ENCODE measurements around the gene TRPC4. TPM values are rescaled to one million over a fixed set of nuclear protein-coding genes. Genes with fewer than 3 reads are reported as not detected.

The TRPC4 gene
- total RNA-seq, 1 donor from 2014 or later: 2.6 TPM

DNA sequence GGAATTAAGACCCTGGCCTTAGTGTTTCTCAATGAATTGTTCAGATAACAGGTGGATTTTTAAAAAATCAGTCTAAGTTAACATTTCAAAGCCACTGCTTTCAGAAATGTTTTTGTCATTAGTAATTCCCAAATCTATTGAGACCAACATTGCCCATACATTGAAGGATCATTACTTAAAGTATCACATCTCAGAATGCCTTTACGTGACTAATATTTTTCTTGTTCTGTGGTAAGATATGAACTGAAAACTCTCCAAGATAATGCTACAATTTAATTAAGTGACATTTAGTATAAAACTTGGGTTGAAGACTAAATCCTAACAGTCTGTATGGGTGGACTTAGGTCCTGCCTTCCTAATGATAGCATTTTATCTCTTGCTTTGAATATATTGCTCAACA is 211.6 kb downstream of the TRPC4 start:
- no peak overlapping the region for H3K4me3 ChIP-seq (ENCODE audit: low read depth, low read length)
- H3K27me3 ChIP-seq (ENCODE audit: control insufficient read depth, insufficient read depth, low read length): no peaks in the 10 kb centered on the region
- no peaks in the 10 kb centered on the region for H3K36me3 ChIP-seq (ENCODE audit: control insufficient read depth, insufficient read depth, low read length)
- TF ChIP-seq, protein P1, sequence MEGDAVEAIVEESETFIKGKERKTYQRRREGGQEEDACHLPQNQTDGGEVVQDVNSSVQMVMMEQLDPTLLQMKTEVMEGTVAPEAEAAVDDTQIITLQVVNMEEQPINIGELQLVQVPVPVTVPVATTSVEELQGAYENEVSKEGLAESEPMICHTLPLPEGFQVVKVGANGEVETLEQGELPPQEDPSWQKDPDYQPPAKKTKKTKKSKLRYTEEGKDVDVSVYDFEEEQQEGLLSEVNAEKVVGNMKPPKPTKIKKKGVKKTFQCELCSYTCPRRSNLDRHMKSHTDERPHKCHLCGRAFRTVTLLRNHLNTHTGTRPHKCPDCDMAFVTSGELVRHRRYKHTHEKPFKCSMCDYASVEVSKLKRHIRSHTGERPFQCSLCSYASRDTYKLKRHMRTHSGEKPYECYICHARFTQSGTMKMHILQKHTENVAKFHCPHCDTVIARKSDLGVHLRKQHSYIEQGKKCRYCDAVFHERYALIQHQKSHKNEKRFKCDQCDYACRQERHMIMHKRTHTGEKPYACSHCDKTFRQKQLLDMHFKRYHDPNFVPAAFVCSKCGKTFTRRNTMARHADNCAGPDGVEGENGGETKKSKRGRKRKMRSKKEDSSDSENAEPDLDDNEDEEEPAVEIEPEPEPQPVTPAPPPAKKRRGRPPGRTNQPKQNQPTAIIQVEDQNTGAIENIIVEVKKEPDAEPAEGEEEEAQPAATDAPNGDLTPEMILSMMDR (IDR thresholded peaks at IDR 0.05; ENCODE audit: insufficient read depth, low read length, poor library complexity, severe bottlenecking): no peak
- DNase-seq (ENCODE audit: low read depth): no peak

DNA sequence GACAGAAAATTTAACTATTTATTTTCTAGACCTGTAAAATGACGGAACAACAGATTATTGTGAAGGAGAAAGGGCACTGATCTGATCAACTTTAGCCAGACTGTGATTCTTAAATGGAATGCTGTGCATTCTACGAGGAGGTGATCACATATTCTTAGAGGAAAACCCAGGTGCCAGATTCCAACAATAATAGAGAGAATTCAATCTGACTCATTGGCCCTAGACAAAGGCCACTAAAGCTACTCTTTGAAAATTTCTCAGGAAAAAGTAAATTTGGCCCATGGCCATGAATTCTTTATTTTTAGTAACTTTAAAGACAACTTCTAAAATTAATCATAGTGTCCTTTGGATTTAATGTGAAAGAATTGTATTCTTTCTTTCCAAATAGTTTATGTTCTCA is 212.4 kb downstream of the TRPC4 start:
- Histone ChIP-seq H3K36me3 (ENCODE audit: control insufficient read depth, insufficient read depth, low read length) (no peaks in the 10 kb centered on the region), H3K4me3 (ENCODE audit: low read depth, low read length) (no peak overlapping the region), H3K27me3 (ENCODE audit: control insufficient read depth, insufficient read depth, low read length) (no peaks in the 10 kb centered on the region)
- DNase-seq (ENCODE audit: low read depth): peak; percentile 61
- TF ChIP-seq, protein P1 (IDR thresholded peaks at IDR 0.05; ENCODE audit: insufficient read depth, low read length, poor library complexity, severe bottlenecking): no peak

DNA sequence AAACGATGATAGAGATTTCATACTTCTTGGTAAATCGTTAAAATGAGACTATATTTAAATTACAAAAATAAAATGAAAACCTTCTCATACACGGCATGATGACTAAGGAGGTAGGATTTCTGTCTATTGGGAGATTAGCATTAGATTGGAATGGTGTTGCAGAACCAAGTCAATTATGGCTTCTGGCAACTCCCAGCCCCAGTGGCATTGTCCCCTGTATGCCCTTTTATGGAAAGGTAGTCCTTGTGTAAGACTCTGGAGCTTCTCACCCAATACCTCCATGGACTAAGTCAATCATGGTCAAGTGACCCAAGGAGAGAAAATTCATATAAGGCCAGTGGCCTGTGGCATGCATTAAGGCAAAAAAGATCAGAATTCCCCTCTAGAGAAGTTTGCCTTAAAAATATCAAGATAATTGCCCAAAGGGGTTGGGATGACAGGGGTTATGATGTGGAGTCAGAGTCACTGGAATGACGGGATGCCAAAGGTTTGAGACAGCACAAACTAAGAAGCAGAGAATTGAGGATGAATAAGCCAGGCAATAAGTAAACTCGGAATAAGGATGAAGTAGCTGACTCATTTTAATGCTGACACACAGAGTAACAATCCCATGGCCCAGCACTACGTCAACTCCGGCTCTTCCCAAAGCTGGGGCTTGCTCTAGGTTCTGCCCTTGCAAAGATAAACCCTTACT is 213.2 kb downstream of the TRPC4 start:
- no peak overlapping the region for H3K4me3 ChIP-seq (ENCODE audit: low read depth, low read length)
- no peaks in the 10 kb centered on the region for H3K36me3 ChIP-seq (ENCODE audit: control insufficient read depth, insufficient read depth, low read length)
- H3K27me3 ChIP-seq (ENCODE audit: control insufficient read depth, insufficient read depth, low read length): no peaks in the 10 kb centered on the region
- TF ChIP-seq, protein P1 (IDR thresholded peaks at IDR 0.05; ENCODE audit: insufficient read depth, low read length, poor library complexity, severe bottlenecking): no peak
- DNase-seq (ENCODE audit: low read depth): peak; percentile 90

DNA sequence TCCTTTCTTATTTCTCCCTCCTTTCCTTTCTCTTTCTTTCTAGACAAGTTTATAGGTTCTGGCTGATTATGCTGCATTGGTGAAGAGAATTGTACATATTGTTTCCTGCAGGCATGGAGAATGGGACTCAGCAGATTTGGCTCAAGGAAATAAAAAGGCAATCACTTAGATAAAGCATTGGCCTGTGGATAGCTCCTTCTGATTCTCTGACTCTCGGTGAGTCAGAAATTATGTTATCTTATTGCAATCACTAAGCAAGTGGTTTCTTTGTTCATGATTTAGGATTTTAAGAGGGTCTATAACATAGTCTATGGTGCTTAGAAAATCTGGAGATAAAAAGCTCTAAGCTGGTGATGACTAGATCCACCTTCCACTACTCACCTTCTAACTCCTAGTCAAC is 217.0 kb downstream of the TRPC4 start:
- TF ChIP-seq, protein P1 (IDR thresholded peaks at IDR 0.05; ENCODE audit: insufficient read depth, low read length, poor library complexity, severe bottlenecking): no peak
- no peak overlapping the region for H3K4me3 ChIP-seq (ENCODE audit: low read depth, low read length)
- no peaks in the 10 kb centered on the region for H3K27me3 ChIP-seq (ENCODE audit: control insufficient read depth, insufficient read depth, low read length)
- no peaks in the 10 kb centered on the region for H3K36me3 ChIP-seq (ENCODE audit: control insufficient read depth, insufficient read depth, low read length)
- DNase-seq (ENCODE audit: low read depth): no peak

DNA sequence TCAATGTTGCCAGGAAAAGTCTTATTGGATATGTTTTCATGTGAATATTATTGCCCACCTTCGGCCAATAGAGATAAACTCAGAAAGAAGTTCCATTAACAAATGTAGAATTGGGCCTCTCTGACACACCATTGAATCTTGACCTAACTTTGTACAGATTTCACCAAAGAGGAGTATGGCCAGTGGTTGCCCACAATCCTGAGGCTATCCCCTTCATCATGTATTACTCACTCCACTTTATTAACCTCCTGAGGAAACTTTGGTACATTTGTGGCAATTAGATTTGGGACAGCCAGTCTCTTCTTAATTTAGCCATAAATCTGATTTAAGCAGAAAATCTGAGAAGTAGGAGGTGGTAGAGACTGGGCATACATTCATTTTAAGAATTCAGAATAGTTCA is 217.7 kb downstream of the TRPC4 start:
- Histone ChIP-seq H3K27me3 (ENCODE audit: control insufficient read depth, insufficient read depth, low read length) (no peaks in the 10 kb centered on the region), H3K4me3 (ENCODE audit: low read depth, low read length) (no peak overlapping the region), H3K36me3 (ENCODE audit: control insufficient read depth, insufficient read depth, low read length) (no peaks in the 10 kb centered on the region)
- TF ChIP-seq, protein P1 (IDR thresholded peaks at IDR 0.05; ENCODE audit: insufficient read depth, low read length, poor library complexity, severe bottlenecking): no peak
- DNase-seq (ENCODE audit: low read depth): no peak

DNA sequence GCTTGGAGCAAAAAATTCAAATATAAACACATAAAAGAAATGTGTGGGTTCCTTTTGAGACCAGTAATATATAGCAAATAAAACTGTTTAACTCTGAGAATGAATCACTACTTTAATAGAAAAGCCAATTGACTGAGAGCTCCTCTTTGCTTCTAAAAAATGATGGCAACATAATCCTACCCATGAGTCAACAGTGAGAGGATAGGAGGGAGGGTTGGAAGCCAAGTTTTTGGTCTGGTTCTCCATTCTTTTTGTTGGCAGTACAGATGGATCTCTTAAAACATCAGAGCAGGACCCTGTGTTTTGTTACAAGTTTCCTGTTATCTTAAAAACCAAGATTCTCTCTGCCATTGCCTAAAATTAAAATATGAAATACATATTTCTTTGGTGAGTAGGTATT is 221.0 kb downstream of the TRPC4 start:
- Histone ChIP-seq H3K4me3 (ENCODE audit: low read depth, low read length) (no peak overlapping the region), H3K36me3 (ENCODE audit: control insufficient read depth, insufficient read depth, low read length) (no peaks in the 10 kb centered on the region), H3K27me3 (ENCODE audit: control insufficient read depth, insufficient read depth, low read length) (no peaks in the 10 kb centered on the region)
- TF ChIP-seq, protein P1 (IDR thresholded peaks at IDR 0.05; ENCODE audit: insufficient read depth, low read length, poor library complexity, severe bottlenecking): no peak
- no peak for DNase-seq (ENCODE audit: low read depth)
